Activated T-cell treated with anti-CD3 and anti-CD28 coated beads, Interleukin-2, amount 50 U/mL, for 4 hours (primary cell): ENCODE measurements around the gene PROK1. TPM values are rescaled to one million over a fixed set of nuclear protein-coding genes. Genes with fewer than 3 reads are reported as not detected.

ENCODE experiments used
- ATAC-seq, 2 donors: fragments of 200-7000 bp; cut with Tn5 transposase; one replicate each; pipeline ENCODE4 v1.10.0; 2021
- DNase-seq: peaks from one replicate; pipeline ENCODE4 v3.0.0-alpha.2; 2020
- H3K27me3 Mint-ChIP-seq: one replicate; pipeline ENCODE4 v1.8.0; 2021; ENCODE audit warnings: low read depth, mixed read lengths
- H3K36me3 Mint-ChIP-seq: one replicate; pipeline ENCODE4 v1.8.0; 2022; ENCODE audit warnings: mixed read lengths; ENCODE audit not compliant: insufficient read depth
- H3K4me1 Mint-ChIP-seq: one replicate; pipeline ENCODE4 v1.8.0; 2021; ENCODE audit warnings: low read depth, mixed read lengths
- H3K4me3 Mint-ChIP-seq: one replicate; pipeline ENCODE4 v1.8.0; 2021; ENCODE audit warnings: mild to moderate bottlenecking, moderate library complexity, mixed read lengths
- H3K9me3 Mint-ChIP-seq: one replicate; pipeline ENCODE4 v1.8.0; 2021; ENCODE audit warnings: mixed read lengths
- total RNA-seq, 3 donors: library from RNA; stranded (reverse); gene quantifications; one replicate each; pipeline ENCODE4 v1.2.1, GENCODE V29; 2021

The PROK1 gene
- total RNA-seq, 3 donors from 2014 or later: not detected

DNA sequence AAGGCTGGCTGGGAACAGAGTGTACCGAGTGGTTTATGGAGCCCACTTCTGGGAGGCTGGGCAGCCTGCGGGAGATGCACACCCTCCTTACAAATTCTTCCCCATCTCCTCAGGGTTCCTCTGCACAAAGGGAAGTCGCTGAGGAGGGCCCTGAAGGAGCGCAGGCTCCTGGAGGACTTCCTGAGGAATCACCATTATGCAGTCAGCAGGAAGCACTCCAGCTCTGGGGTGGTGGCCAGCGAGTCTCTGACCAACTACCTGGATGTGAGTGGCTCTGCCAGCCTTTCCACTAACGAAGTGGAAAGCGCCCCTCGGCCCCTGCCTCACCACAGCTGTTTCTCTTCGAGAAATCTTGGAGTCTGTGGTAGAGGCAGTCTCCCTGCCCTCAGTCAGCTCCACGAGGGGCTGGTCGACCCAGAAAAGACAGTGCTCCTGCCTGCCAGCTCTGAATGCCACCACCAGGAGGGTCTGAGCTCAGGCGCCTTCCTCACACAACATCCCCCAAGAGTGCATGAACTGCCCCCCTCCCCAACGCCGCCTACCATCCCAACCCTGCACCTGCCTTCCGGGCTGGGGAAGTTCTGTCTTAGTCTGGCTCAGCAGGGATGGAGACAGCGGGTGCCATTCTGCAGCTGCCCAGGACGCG lies 31.8 kb downstream of the PROK1 start:
- ATAC-seq: no peak
- H3K4me1 Mint-ChIP-seq: peaks cover 1% of the 10 kb centered on the region
- H3K27me3 Mint-ChIP-seq: peaks cover 16% of the 10 kb centered on the region
- no peak for DNase-seq
- no peaks in the 10 kb centered on the region for H3K36me3 Mint-ChIP-seq
- H3K9me3 Mint-ChIP-seq: no peaks in the 10 kb centered on the region
- no peak overlapping the region for H3K4me3 Mint-ChIP-seq

DNA sequence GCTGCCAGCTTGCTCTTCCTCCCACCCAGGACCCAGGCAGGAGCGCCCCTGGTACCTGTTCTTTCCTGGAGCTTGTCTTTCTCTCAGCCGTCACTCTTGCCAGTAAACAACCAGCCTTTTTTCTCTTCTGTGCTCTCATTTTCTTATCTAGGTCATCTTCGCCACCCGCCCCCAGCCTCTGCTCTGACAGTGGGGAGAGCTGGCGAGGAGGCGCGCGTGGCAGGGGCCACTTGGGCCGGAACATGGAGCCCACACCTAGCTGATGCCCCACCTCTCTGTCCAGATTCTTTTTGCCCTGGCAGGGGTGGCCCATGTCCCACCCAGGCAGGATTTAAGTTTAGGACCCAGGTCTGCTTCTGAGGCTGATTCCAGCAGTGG lies 32.3 kb downstream of the PROK1 start:
- no peaks in the 10 kb centered on the region for H3K9me3 Mint-ChIP-seq
- ATAC-seq (no peak), DNase-seq (no peak)
- no peaks in the 10 kb centered on the region for H3K36me3 Mint-ChIP-seq
- H3K4me3 Mint-ChIP-seq: no peak overlapping the region
- peaks cover 16% of the 10 kb centered on the region for H3K27me3 Mint-ChIP-seq
- peaks cover 1% of the 10 kb centered on the region for H3K4me1 Mint-ChIP-seq

DNA sequence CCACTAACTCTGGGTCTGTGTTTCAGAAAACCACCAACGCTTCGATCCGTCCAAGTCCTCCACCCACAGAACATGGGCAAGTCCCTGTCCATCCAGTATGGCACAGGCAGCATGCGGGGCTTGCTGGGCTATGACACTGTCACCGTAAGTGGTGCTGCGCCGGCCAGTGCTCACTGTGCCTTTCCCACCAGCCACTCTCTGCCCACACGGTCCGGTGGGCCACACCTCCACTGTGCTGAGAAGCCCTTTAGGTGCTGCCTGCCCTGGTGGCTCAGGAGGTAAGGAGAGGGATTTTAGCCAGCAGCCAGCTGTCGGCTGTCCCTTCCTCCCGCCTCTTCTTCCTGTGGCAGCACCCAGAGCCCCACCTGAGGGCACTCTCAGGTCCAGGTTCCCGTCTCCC lies 33.9 kb downstream of the PROK1 start:
- Mint-ChIP-seq H3K4me1 (peaks cover 1% of the 10 kb centered on the region), H3K36me3 (no peaks in the 10 kb centered on the region), H3K27me3 (peaks cover 16% of the 10 kb centered on the region), H3K9me3 (no peaks in the 10 kb centered on the region), H3K4me3 (no peak overlapping the region)
- ATAC-seq: no peak
- DNase-seq: no peak

DNA sequence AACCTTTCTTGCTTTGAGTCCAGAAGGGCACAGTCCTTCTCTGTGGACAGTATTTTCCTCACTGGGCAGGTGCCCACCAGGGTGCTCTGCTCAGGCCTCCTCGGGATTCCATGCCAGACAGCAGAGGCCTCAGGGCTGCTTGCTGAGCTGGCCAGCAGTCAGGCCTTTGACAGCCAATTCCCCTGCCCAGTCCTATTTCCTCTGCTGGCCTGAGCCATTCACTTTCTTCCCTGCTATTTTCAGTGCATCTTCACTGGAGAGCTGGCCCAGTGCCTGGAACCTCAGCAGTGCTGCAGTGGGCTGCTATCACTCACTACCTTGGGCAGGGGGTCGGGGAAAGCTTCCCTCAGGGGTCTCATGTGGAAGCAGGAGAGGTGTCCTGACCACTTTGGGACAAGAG lies 34.8 kb downstream of the PROK1 start:
- peaks cover 16% of the 10 kb centered on the region for H3K27me3 Mint-ChIP-seq
- no peaks in the 10 kb centered on the region for H3K9me3 Mint-ChIP-seq
- DNase-seq: no peak
- peaks cover 1% of the 10 kb centered on the region for H3K4me1 Mint-ChIP-seq
- no peaks in the 10 kb centered on the region for H3K36me3 Mint-ChIP-seq
- ATAC-seq: no peak
- H3K4me3 Mint-ChIP-seq: no peak overlapping the region

DNA sequence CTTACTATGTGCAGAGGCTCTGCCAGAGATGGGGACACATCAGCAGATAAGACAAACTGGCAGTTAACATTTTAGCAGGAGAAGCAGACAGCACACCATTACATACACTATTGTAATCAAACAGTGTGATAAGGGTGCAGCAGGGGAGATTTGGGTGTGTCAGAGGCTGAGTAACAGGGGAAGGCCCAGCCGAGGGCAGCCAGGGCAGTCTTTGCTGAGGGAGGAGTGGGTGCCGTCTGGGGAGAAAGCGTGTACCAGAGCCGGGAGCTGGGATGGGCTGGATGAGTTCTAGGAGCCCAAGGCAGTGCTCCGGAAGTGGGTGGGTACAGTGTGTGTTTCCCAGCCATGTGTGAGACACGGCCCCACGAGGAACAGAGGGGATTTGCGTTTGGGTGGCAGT lies 36.8 kb downstream of the PROK1 start:
- H3K27me3 Mint-ChIP-seq: peaks cover 14% of the 10 kb centered on the region
- H3K4me1 Mint-ChIP-seq: peaks cover 1% of the 10 kb centered on the region
- no peaks in the 10 kb centered on the region for H3K9me3 Mint-ChIP-seq
- no peak overlapping the region for H3K4me3 Mint-ChIP-seq
- no peaks in the 10 kb centered on the region for H3K36me3 Mint-ChIP-seq
- ATAC-seq (no peak), DNase-seq (no peak)

DNA sequence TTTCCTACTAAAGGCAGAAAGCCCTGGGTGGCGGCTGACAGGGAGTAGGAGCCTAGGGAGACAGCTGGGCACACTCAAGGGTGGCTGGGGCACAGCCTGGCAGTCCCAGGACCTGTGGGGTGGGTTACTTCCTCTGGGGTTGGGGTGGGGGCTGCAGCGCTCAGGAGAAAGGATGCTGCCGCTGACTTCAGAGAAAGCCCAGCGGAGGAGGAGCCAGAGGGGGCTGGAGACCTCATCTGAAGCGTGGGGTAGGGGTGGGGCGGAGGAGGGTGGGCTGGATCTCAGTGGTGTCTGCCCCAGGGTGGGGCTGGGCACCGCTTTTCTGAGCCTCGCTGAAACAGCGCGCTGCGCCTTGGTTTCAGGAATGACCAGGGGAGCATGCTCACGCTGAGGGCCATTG lies 37.2 kb downstream of the PROK1 start:
- no peaks in the 10 kb centered on the region for H3K9me3 Mint-ChIP-seq
- H3K36me3 Mint-ChIP-seq: no peaks in the 10 kb centered on the region
- H3K27me3 Mint-ChIP-seq: peaks cover 14% of the 10 kb centered on the region
- ATAC-seq (no peak), DNase-seq (no peak)
- H3K4me3 Mint-ChIP-seq: no peak overlapping the region
- peaks cover 1% of the 10 kb centered on the region for H3K4me1 Mint-ChIP-seq

DNA sequence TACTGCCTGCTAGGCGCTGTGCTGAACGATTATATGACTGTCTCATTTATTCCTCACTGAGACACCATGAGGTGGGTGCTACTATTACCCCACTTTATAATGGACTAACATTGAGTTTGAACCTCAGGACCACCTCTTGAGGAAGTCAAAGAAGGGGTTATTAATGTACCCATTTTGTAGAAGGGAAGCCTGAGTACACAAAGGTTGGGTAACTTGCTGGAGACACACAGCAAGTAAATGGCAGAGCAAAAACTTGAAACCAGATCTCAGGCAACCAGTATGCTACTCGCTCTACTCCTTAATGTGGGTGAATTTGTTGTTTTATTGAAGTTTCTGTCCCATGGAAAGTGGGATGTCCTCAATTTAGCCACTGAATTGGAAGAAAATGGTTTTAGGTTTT lies 37.9 kb downstream of the PROK1 start:
- Mint-ChIP-seq H3K4me1 (no peaks in the 10 kb centered on the region), H3K9me3 (no peaks in the 10 kb centered on the region), H3K27me3 (peaks cover 10% of the 10 kb centered on the region), H3K4me3 (no peak overlapping the region), H3K36me3 (no peaks in the 10 kb centered on the region)
- DNase-seq (no peak), ATAC-seq (no peak)

DNA sequence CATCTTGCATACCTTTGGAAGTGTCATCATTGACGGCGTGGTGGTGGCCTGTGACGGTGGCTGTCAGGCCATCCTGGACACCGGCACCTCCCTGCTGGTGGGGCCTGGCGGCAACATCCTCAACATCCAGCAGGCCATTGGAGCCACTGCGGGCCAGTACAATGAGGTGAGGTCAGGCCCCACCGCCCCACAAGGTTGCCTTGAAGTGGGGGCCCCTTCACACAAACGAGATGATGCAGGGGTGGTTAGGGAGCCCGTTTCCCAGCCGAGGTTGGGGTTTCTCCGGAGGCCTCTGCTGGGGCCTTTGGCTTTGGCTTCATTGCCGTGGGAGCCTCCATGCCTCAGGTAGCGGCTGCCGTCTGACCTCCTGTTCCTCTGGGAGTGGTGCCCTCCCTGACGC lies 38.5 kb downstream of the PROK1 start:
- DNase-seq (no peak), ATAC-seq (no peak)
- Mint-ChIP-seq H3K4me1 (no peaks in the 10 kb centered on the region), H3K36me3 (no peaks in the 10 kb centered on the region), H3K27me3 (peaks cover 10% of the 10 kb centered on the region), H3K4me3 (no peak overlapping the region), H3K9me3 (no peaks in the 10 kb centered on the region)

DNA sequence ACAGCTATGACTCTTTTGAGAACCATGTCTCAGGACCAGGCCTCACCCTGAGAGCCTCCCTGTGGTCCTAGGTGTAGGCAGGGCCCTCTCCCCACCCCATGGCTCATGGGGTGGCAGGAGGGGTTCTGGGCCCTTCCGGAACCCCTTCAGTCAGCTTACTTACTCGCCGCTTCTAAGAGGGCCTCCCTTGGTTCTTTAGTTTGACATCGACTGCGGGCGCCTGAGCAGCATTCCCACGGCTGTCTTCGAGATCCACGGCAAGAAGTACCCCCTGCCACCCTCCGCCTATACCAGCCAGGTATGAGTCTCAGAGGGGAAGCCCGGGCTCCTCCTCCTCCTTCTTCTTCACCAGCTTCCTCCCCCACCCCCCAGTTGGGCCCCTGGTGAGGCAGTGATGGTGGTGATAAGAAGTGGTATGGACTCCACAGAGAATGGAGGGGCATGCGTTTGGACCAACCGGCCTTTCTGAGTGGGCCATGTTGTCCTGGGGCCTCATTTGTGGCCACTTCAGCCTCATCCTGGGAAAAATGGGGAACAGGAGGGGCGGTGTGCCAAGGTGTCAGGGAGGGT lies 39.1 kb downstream of the PROK1 start:
- no peaks in the 10 kb centered on the region for H3K36me3 Mint-ChIP-seq
- H3K9me3 Mint-ChIP-seq: no peaks in the 10 kb centered on the region
- no peaks in the 10 kb centered on the region for H3K4me1 Mint-ChIP-seq

DNA sequence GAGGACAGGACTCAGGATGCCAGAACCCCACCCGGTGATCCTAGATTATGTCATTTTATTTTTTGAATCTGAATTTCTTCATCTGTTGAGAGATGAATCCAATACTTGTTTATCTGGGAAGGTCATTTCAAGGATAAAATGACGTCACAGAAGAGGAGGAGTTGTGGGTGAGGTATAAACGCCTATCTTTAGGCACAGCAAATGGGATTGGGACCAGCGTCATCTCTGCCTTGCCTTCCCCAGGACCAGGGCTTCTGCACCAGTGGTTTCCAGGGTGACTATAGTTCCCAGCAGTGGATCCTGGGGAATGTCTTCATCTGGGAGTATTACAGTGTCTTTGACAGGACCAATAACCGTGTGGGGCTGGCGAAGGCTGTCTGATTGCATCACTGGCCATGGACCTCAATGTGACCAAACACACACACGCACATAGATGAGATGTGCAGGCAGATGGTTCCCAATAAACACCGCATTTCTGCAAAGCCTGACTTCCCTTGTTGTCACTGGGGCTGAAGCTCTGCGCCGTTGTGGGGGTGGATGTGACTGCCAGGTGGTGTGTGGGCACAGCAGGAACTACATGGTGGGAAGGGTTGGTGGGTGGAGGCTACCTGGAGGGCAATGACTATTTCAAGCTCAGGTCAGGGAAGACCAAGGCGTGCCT lies 40.0 kb downstream of the PROK1 start:
- ATAC-seq: no peak
- DNase-seq: no peak
- no peak overlapping the region for H3K4me3 Mint-ChIP-seq
- H3K36me3 Mint-ChIP-seq: no peaks in the 10 kb centered on the region
- no peaks in the 10 kb centered on the region for H3K27me3 Mint-ChIP-seq
- H3K9me3 Mint-ChIP-seq: no peaks in the 10 kb centered on the region
- no peaks in the 10 kb centered on the region for H3K4me1 Mint-ChIP-seq

More for the DNA sequence above, 39.1 kb downstream of the PROK1 start:
- H3K4me3 Mint-ChIP-seq: no peak overlapping the region
- ATAC-seq: no peak
- DNase-seq: no peak
- H3K27me3 Mint-ChIP-seq: peaks cover 7% of the 10 kb centered on the region

DNA sequence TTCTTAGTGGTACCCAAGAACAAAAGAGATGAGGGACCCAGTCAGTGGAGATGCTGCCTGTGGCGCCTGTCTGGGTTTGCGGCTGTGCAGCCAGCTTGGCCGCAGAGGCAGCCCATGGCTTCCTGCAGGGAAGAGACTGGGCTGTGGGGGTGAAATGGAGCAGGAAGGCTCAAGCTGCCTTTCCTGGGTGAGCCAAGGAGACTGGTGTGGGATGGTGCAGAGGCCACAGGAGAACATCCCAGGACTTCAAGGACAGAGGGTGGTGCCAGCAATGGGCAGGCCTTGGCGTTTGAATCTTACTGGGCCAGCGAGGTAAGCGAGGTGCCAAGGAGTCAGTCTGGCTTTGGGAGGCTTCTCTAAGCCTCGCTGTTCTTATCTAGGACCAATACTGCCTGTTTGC lies 41.6 kb downstream of the PROK1 start:
- no peak overlapping the region for H3K4me3 Mint-ChIP-seq
- H3K27me3 Mint-ChIP-seq: no peaks in the 10 kb centered on the region
- no peaks in the 10 kb centered on the region for H3K9me3 Mint-ChIP-seq
- no peak for ATAC-seq
- no peaks in the 10 kb centered on the region for H3K4me1 Mint-ChIP-seq
- H3K36me3 Mint-ChIP-seq: no peaks in the 10 kb centered on the region
- no peak for DNase-seq

DNA sequence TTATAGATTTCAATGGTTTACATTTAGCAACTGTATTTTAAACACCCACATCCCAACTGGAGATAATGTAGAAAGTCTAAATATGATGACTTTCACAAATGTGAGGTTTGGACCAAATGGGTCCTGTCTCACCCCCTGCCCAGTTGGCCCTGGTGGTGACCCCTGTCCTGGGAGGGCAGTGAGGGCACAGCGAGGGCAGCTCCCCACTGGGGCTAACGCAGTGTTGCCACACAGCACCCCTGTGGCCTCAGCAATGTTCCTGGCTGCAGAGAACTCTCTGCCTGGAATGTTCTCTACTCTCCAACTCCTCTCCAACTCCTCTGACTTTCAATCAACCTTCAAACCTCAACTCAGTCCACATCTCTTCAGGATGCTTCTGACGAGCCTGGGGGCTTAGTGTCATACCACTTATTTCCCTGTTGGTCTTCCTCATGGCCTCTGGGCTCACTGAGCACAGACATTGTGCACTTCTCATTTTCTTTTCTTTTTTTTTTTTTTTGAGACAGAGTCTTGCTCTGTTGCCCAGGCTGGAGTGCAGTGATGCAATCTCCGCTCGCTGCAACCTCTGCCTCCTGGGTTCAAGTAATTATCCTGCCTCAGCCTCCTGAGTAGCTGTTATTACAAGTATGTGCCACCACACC lies 42.2 kb downstream of the PROK1 start:
- Mint-ChIP-seq H3K9me3 (no peaks in the 10 kb centered on the region), H3K27me3 (no peaks in the 10 kb centered on the region), H3K4me1 (no peaks in the 10 kb centered on the region), H3K36me3 (no peaks in the 10 kb centered on the region), H3K4me3 (no peak overlapping the region)
- DNase-seq (no peak), ATAC-seq (no peak)

DNA sequence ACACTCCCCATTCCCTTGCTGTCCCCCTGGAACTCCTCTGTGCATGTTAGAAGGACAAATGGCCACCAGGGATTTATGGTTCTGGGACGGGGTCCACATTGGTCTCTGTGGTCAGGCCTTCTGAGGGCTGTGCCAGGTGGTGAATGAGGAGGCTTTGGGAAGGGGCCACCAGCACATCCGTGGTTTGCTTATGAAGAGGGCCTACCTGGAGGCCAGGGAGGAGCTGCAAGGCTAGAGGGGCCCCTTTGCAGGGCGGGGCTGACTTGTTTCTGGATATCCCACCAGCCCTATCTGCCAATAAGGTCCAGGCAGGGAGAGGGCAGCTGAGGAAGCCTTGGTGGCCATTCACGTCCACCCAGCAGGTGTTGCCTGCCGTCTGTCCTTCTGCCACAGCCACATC lies 43.1 kb downstream of the PROK1 start:
- H3K4me3 Mint-ChIP-seq: no peak overlapping the region
- H3K36me3 Mint-ChIP-seq: no peaks in the 10 kb centered on the region
- H3K27me3 Mint-ChIP-seq: no peaks in the 10 kb centered on the region
- ATAC-seq (no peak), DNase-seq (no peak)
- no peaks in the 10 kb centered on the region for H3K4me1 Mint-ChIP-seq
- no peaks in the 10 kb centered on the region for H3K9me3 Mint-ChIP-seq

DNA sequence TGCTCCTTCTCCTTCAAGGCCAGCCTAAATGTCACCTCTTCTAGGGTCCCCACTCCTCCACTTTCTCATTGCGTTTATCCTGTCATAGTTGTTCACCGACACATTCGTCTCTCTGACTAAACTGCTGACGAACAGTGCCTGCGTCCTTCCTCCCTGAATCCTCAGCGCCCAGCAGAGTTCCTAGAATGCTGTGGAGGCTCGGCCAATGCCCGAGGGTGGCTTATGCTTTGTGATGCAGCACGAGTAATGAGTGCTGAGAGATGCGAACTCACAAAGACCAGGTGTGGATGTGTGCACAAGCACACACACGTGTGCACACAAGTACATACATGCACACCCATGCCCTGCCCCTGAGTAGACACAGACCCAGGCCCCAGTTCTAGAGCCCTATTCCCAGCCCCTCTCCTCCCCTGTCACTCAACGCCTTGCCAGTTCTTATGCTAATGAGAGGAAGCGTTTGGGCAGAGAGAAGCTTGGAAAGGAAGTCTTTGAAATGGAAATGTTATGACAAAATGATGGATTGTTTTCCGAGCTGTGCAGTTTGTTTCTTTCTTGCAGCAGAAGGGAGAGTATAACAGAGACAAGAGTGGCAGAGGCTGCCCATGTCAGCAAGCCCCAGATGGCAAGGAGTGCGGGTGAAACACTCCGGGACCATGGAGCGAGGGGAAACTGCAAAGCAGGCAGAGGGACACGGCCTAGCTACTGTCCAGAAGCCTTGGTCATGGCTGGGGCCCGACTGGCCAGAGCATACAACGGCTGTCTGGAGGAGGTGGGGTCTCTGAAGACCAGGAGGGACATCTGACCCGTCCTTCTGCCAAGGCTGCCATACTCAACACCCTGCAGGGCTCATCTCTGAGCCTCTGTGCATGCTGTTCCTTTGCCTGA lies 43.8 kb downstream of the PROK1 start:
- no peaks in the 10 kb centered on the region for H3K36me3 Mint-ChIP-seq
- DNase-seq (no peak), ATAC-seq (no peak)
- H3K4me3 Mint-ChIP-seq: no peak overlapping the region
- no peaks in the 10 kb centered on the region for H3K4me1 Mint-ChIP-seq
- H3K27me3 Mint-ChIP-seq: no peaks in the 10 kb centered on the region
- H3K9me3 Mint-ChIP-seq: no peaks in the 10 kb centered on the region
